SK-N-SH (cell line): ENCODE data around the gene MRPS2. TPM values are rescaled to one million over a fixed set of nuclear protein-coding genes. Genes with fewer than 3 reads are reported as not detected.
A peak's percentile ranks its signal among the peaks of the same experiment; 100 is the strongest.

Experiments
- CTCF ChIA-PET: fragments of 300-600, 350-600 bp; formaldehyde crosslinking; extraction: SDS; loops from one replicate; lab custom pipeline; 2021; lab: Yijun Ruan, JAX
- POLR2A ChIA-PET: fragments of 350-600 bp; sonication (Branson Sonifier 250); formaldehyde crosslinking; extraction: SDS; loops from one replicate; lab custom pipeline; 2020; ENCODE audit warnings: antibody characterized with exemption, inconsistent platforms; lab: Yijun Ruan, JAX
- DNase-seq: peaks from one replicate; pipeline ENCODE4 v3.0.0; 2012
- H2AFZ ChIP-seq: fragments of 200-600 bp; sonication (generic); 2 replicates; pipeline ENCODE4 v1.8.1; 2016; ENCODE audit warnings: antibody characterized with exemption, mild to moderate bottlenecking, low read depth
- H3F3A ChIP-seq: fragments of 200-600 bp; sonication (generic); replicated peaks from 2 replicates; pipeline ENCODE3; 2016; ENCODE audit warnings: antibody characterized with exemption, mild to moderate bottlenecking; ENCODE audit not compliant: insufficient read depth
- H3K27ac ChIP-seq, 2 experiments: fragments of 200-500 bp in 1 of 2; fragments of 200-600 bp in 1 of 2; sonication (Bioruptor generic) in 1 of 2; sonication (generic), shearing (Covaris generic) in 1 of 2; 2 replicates each; pipeline versions ENCODE4 v1.5.1 to v1.6.1; 2014 to 2016; ENCODE audit warnings: low read depth in 2 of 2, inconsistent platforms in 1 of 2, low read length in 1 of 2, mild to moderate bottlenecking in 1 of 2, mixed read lengths in 1 of 2
- H3K27me3 ChIP-seq: fragments of 200-600 bp; sonication (generic), shearing (Covaris generic); 2 replicates; pipeline ENCODE4 v1.6.1; 2016; ENCODE audit warnings: mixed run types; ENCODE audit not compliant: insufficient read depth
- H3K36me3 ChIP-seq, 2 experiments: fragments of 200-500 bp in 1 of 2; fragments of 200-600 bp in 1 of 2; sonication (Bioruptor generic) in 1 of 2; sonication (generic) in 1 of 2; replicated peaks in 1 of 2; 2 replicates each; pipeline versions ENCODE3 to v1.5.1; 2014 to 2016; ENCODE audit warnings: low read length in 1 of 2, mild to moderate bottlenecking in 1 of 2; ENCODE audit not compliant: insufficient read depth in 2 of 2, control insufficient read depth in 1 of 2
- H3K4me1 ChIP-seq, 2 experiments: fragments of 200-500 bp in 1 of 2; fragments of 200-600 bp in 1 of 2; sonication (Bioruptor generic) in 1 of 2; sonication (generic), shearing (Covaris generic) in 1 of 2; 2 replicates each; pipeline versions ENCODE4 v1.5.1 to v1.6.1; 2014 to 2016; ENCODE audit warnings: low read depth in 1 of 2, low read length in 1 of 2, mixed run types in 1 of 2; ENCODE audit not compliant: insufficient read depth in 2 of 2, control insufficient read depth in 1 of 2
- H3K4me2 ChIP-seq: fragments of 200-600 bp; sonication (generic), shearing (Covaris generic); 2 replicates; pipeline ENCODE4 v1.6.1; 2017; ENCODE audit warnings: mixed run types
- H3K4me3 ChIP-seq, 2 experiments: fragments of 200-500 bp in 1 of 2; fragments of 200-600 bp in 1 of 2; sonication (Bioruptor generic) in 1 of 2; sonication (generic), shearing (Covaris generic) in 1 of 2; 2 replicates each; pipeline versions ENCODE4 v1.5.1 to v1.8.1; 2014 to 2016; ENCODE audit warnings: low read depth in 2 of 2, inconsistent platforms in 1 of 2, low read length in 1 of 2, mild to moderate bottlenecking in 1 of 2, mixed read lengths in 1 of 2, moderate library complexity in 1 of 2
- H3K79me2 ChIP-seq: fragments of 200-600 bp; sonication (generic); 2 replicates; pipeline ENCODE4 v1.8.1; 2017; ENCODE audit warnings: mild to moderate bottlenecking; ENCODE audit not compliant: insufficient read depth
- H3K9ac ChIP-seq: fragments of 200-600 bp; sonication (generic); 2 replicates; pipeline ENCODE4 v1.6.1; 2017; ENCODE audit warnings: mixed run types
- H3K9me2 ChIP-seq: fragments of 200-600 bp; sonication (generic); 2 replicates; pipeline ENCODE4 v1.6.1; 2017; ENCODE audit warnings: mixed run types
- H3K9me3 ChIP-seq: fragments of 200-600 bp; sonication (generic); 2 replicates; pipeline ENCODE4 v1.6.1; 2017; ENCODE audit warnings: mixed run types, mild to moderate bottlenecking, moderate library complexity
- H4K20me1 ChIP-seq: fragments of 200-600 bp; sonication (generic); 2 replicates; pipeline ENCODE4 v1.6.1; 2017; ENCODE audit warnings: mild to moderate bottlenecking, mixed run types; ENCODE audit not compliant: insufficient read depth
- CHD2 ChIP-seq: fragments of 150-350 bp; IDR thresholded peaks from 2 replicates; pipeline ENCODE4 v1.6.1; 2018; ENCODE audit warnings: low read length; ENCODE audit not compliant: partially characterized antibody
- ELF1 ChIP-seq: IDR thresholded peaks from 2 replicates; pipeline ENCODE4 v1.4.0; 2012
- FOSL2 ChIP-seq: IDR thresholded peaks from 2 replicates; pipeline ENCODE4 v1.4.0; 2012; ENCODE audit warnings: low read depth, mild to moderate bottlenecking, moderate library complexity, borderline replicate concordance
- GABPA ChIP-seq: IDR thresholded peaks from 2 replicates; pipeline ENCODE4 v1.4.0; 2012; ENCODE audit warnings: low read depth, mild to moderate bottlenecking
- GATA2 ChIP-seq: sonication (generic); formaldehyde crosslinking; IDR thresholded peaks from 2 replicates; pipeline ENCODE4 v1.5.0; 2020; ENCODE audit warnings: mild to moderate bottlenecking, missing genetic modification reagents
- IRF3 ChIP-seq: fragments of 150-350 bp; IDR thresholded peaks from 2 replicates; pipeline ENCODE4 v1.6.1; 2016; ENCODE audit warnings: mild to moderate bottlenecking, low read depth, low read length
- MAX ChIP-seq: IDR thresholded peaks from 2 replicates; pipeline ENCODE4 v1.4.0; 2012; ENCODE audit warnings: low read depth
- NFIC ChIP-seq: IDR thresholded peaks from 2 replicates; pipeline ENCODE4 v1.4.0; 2012; ENCODE audit warnings: borderline replicate concordance
- NRF1 ChIP-seq: IDR thresholded peaks from 2 replicates; pipeline ENCODE4 v1.6.1; 2012; ENCODE audit warnings: low read depth, mild to moderate bottlenecking, low read length
- PBX3 ChIP-seq: IDR thresholded peaks from 2 replicates; pipeline ENCODE4; 2012
- RCOR1 ChIP-seq: fragments of 150-350 bp; IDR thresholded peaks from 2 replicates; pipeline ENCODE4 v1.6.1; 2017; ENCODE audit warnings: antibody characterized with exemption, low read length
- REST ChIP-seq: IDR thresholded peaks from 2 replicates; pipeline ENCODE4 v1.6.1; 2012; ENCODE audit warnings: mild to moderate bottlenecking, low read depth, low read length, moderate library complexity
- RFX5 ChIP-seq: IDR thresholded peaks from 2 replicates; pipeline ENCODE4 v1.6.1; 2012; ENCODE audit warnings: mild to moderate bottlenecking, improper control_type of control experiment, low read length
- RXRA ChIP-seq: IDR thresholded peaks from 2 replicates; pipeline ENCODE4 v1.4.0; 2012; ENCODE audit warnings: low read depth, mild to moderate bottlenecking, borderline replicate concordance
- SIN3A ChIP-seq: IDR thresholded peaks from 2 replicates; pipeline ENCODE4 v1.6.1; 2012; ENCODE audit warnings: low read depth, mild to moderate bottlenecking, low read length, moderate library complexity, borderline replicate concordance
- SMC3 ChIP-seq: IDR thresholded peaks from 2 replicates; pipeline ENCODE4 v1.6.1; 2012; ENCODE audit warnings: low read depth, low read length, improper control_type of control experiment
- TAF1 ChIP-seq: IDR thresholded peaks from 2 replicates; pipeline ENCODE4 v1.6.1; 2012; ENCODE audit warnings: low read depth, mild to moderate bottlenecking, low read length, moderate library complexity, borderline replicate concordance
- TCF12 ChIP-seq: IDR thresholded peaks from 2 replicates; pipeline ENCODE4 v1.4.0; 2012
- USF1 ChIP-seq: IDR thresholded peaks from 2 replicates; pipeline ENCODE4 v1.4.0; 2012; ENCODE audit warnings: low read depth, borderline replicate concordance
- USF2 ChIP-seq: fragments of 150-350 bp; IDR thresholded peaks from 2 replicates; pipeline ENCODE4 v1.6.1; 2017; ENCODE audit warnings: antibody characterized with exemption, low read length, low read depth, borderline replicate concordance
- YY1 ChIP-seq: IDR thresholded peaks from 2 replicates; pipeline ENCODE4 v1.4.0; 2012; ENCODE audit warnings: low read depth, mild to moderate bottlenecking
- ZBTB33 ChIP-seq: IDR thresholded peaks from 2 replicates; pipeline ENCODE4 v1.4.0; 2012; ENCODE audit warnings: low read depth, borderline replicate concordance
- WGBS: methylation state at CpG from one replicate; pipeline ENCODE4 v1.1.6; 2017; ENCODE audit warnings: low lambda C conversion rate; 5-methylcytosine and 5-hydroxymethylcytosine counted together
- polyA plus RNA-seq, 3 experiments: library from polyadenylated mRNA; depleted of rRNA; stranded (reverse); fragments of >200 nt; gene quantifications; 2 replicates each; pipeline ENCODE4 v1.2.3, GENCODE V29; 2012

The MRPS2 gene
- polyA plus RNA-seq (2012; rRNA removed): 113 and 116 TPM in 2 replicates
- 36.6 and 76.5 TPM in 2 replicates for polyA plus RNA-seq (2012; cell fraction: cytosol; rRNA removed)
- 59.4 and 94.1 TPM in 2 replicates for polyA plus RNA-seq (2012; cell fraction: nucleus; rRNA removed)

- POLR2A ChIA-PET: no interaction called here
- peak within 1 kb of the TSS; percentile 98 for H2AFZ ChIP-seq
- no peaks in the 10 kb centered on the region for H3K9me2 ChIP-seq
- no peaks in the 10 kb centered on the region for H3F3A ChIP-seq
- peak within 1 kb of the TSS; percentile 60 to 76; a peak in 2 of 4 replicates for H3K27ac ChIP-seq
- peak within 1 kb of the TSS; percentile 95 to 96 for H3K4me3 ChIP-seq
- CTCF ChIA-PET: interaction anchor here (0.7 to 3.9 kb wide), 7 partner anchors 11 to 92 kb away, joined by 3 to 23 read pairs (median 4); no protein-coding TSS in a partner anchor
- DNase-seq: peak; percentile 98
- no peaks in the 10 kb centered on the region for H3K27me3 ChIP-seq
- WGBS: 2% methylated on average over 15 of the region's 92 CpGs
- H3K9me3 ChIP-seq: no peaks in the 10 kb centered on the region
- peaks cover 22% of the 10 kb centered on the region for H4K20me1 ChIP-seq
- peaks cover 19% of the 10 kb centered on the region for H3K79me2 ChIP-seq
- H3K9ac ChIP-seq: peak within 1 kb of the TSS; percentile 91
- H3K4me1 ChIP-seq: peaks cover 6 to 19% of the 10 kb centered on the region in 2 experiments; a peak in 3 of 4 replicates
- peak within 1 kb of the TSS; percentile 100 for H3K4me2 ChIP-seq
- peaks cover 3 to 33% of the 10 kb centered on the region in 2 experiments for H3K36me3 ChIP-seq
- TF ChIP-seq YY1 (peak; percentile 86), TCF12 (no peak), RCOR1 (0 out of 2 replicates have a peak, but pooled peaks have one; percentile 22), ZBTB33 (no peak), NFIC (no peak), REST (no peak), USF2 (no peak), GATA2 (0 out of 2 replicates have a peak, but pooled peaks have one; percentile 21), TAF1 (peak; percentile 91), SMC3 (no peak), CHD2 (peak; percentile 71), NRF1 (no peak), FOSL2 (no peak), SIN3A (peak; percentile 88; the same call in 1 of the 2 replicates), RFX5 (no peak), PBX3 (no peak), RXRA (no peak), IRF3 (no peak), USF1 (no peak), ELF1 (no peak), GABPA (peak; percentile 30; the same call in 1 of the 2 replicates), MAX (peak; percentile 85)
These were observed at the start of gene MRPS2 for GRCh38 chr9:135500525-135501260. Gene MRPS2, plus strand, starts transcription at chr9:135500682. Its CDS starts 29 bp downstream, at chr9:135500711.
